Endothelial cell of umbilical vein (primary cell): ENCODE results near the gene SRSF2. TPM values are rescaled to one million over a fixed set of nuclear protein-coding genes. Genes with fewer than 3 reads are reported as not detected.

ENCODE experiments used
- BruUV-seq: library from RNA; stranded (reverse); fragments of 400-500 nt; replicated peaks from 2 replicates; lab custom pipeline; 2021; lab: Mats Ljungman, UMichigan
- CTCF ChIA-PET: fragments of 300-600, 350-600 bp; sonication (Branson Sonifier 250); formaldehyde crosslinking; loops from one replicate; lab custom pipeline; 2021; ENCODE audit warnings: antibody characterized with exemption, inconsistent platforms; lab: Charles Lee
- POLR2A ChIA-PET: fragments of 300-600, 350-600 bp; sonication (Branson Sonifier 250); formaldehyde crosslinking; loops from one replicate; lab custom pipeline; 2021; ENCODE audit warnings: antibody characterized with exemption, inconsistent platforms; lab: Charles Lee
- DNase-seq: peaks from one replicate; pipeline ENCODE4 v3.0.0-alpha.2; 2011; ENCODE audit warnings: low read depth, low spot score
- FAIRE-seq: peaks from 2 replicates; lab custom pipeline; 2011; peaks lifted over from hg19 to GRCh38; lab: Jason Lieb, UNC
- H2AFZ ChIP-seq: 2 replicates; pipeline ENCODE4 v1.6.0; 2012; ENCODE audit warnings: low read depth, low read length, control low read depth, inconsistent platforms
- H3K27ac ChIP-seq: 2 replicates; pipeline ENCODE4 v1.5.1; 2011; ENCODE audit warnings: low read depth, mild to moderate bottlenecking, control low read depth, low read length, moderate library complexity; ENCODE audit not compliant: insufficient read depth
- H3K27me3 ChIP-seq, 2 experiments: 2 replicates each; pipeline versions ENCODE4 v1.6.0 to v1.6.1; 2011; ENCODE audit warnings: low read length in 2 of 2, mixed read lengths in 1 of 2; ENCODE audit not compliant: control insufficient read depth in 2 of 2, insufficient read depth in 2 of 2
- H3K36me3 ChIP-seq, 2 experiments: 2 replicates in 1 of 2; 3 replicates in 1 of 2; pipeline ENCODE4 v1.5.1; 2011; ENCODE audit warnings: low read length in 2 of 2, mild to moderate bottlenecking in 1 of 2, moderate library complexity in 1 of 2; ENCODE audit not compliant: control insufficient read depth in 2 of 2, insufficient read depth in 2 of 2; ENCODE audit errors: extremely low read depth in 1 of 2
- H3K4me1 ChIP-seq: 3 replicates; pipeline ENCODE4 v1.5.1; 2011; ENCODE audit warnings: mild to moderate bottlenecking, low read length; ENCODE audit not compliant: control insufficient read depth, insufficient read depth; ENCODE audit errors: extremely low read depth
- H3K4me2 ChIP-seq: 2 replicates; pipeline ENCODE4 v1.6.1; 2011; ENCODE audit warnings: low read length, control low read depth, mixed read lengths; ENCODE audit not compliant: insufficient read depth
- H3K4me3 ChIP-seq, 3 experiments: fragments of 200-600 bp in 1 of 3; sonication (generic), shearing (Covaris generic) in 1 of 3; replicated peaks in 1 of 3; 2 replicates each; pipeline ENCODE4 v1.5.1; 2011 to 2016; ENCODE audit warnings: control low read depth in 3 of 3, low read length in 3 of 3, mild to moderate bottlenecking in 2 of 3, inconsistent platforms in 1 of 3, low read depth in 1 of 3, moderate library complexity in 1 of 3; ENCODE audit not compliant: insufficient read depth in 1 of 3
- H3K79me2 ChIP-seq: 2 replicates; pipeline ENCODE4 v1.6.0; 2012; ENCODE audit warnings: low read length, inconsistent platforms; ENCODE audit not compliant: control insufficient read depth, insufficient read depth
- H3K9ac ChIP-seq: replicated peaks from 2 replicates; pipeline ENCODE3; 2011; ENCODE audit warnings: low read length, control low read depth; ENCODE audit not compliant: insufficient read depth; ENCODE audit errors: extremely low read depth
- H3K9me1 ChIP-seq: replicated peaks from 3 replicates; pipeline ENCODE4 v1.6.0; 2011; ENCODE audit warnings: mild to moderate bottlenecking, low read length; ENCODE audit not compliant: control insufficient read depth, insufficient read depth; ENCODE audit errors: extremely low read depth
- H3K9me3 ChIP-seq: replicated peaks from 2 replicates; pipeline ENCODE4 v1.5.1; 2012; ENCODE audit warnings: low read length, inconsistent platforms; ENCODE audit not compliant: control insufficient read depth, insufficient read depth
- H4K20me1 ChIP-seq: replicated peaks from 2 replicates; pipeline ENCODE3; 2011; ENCODE audit warnings: mild to moderate bottlenecking, low read length; ENCODE audit not compliant: control insufficient read depth, insufficient read depth; ENCODE audit errors: extremely low read depth
- EZH2 ChIP-seq: IDR thresholded peaks from 2 replicates; pipeline ENCODE4 v1.6.1; 2012; ENCODE audit warnings: borderline replicate concordance, low read depth, mild to moderate bottlenecking, moderate library complexity, low read length, inconsistent platforms; ENCODE audit not compliant: severe bottlenecking
- FOS ChIP-seq: IDR thresholded peaks from 2 replicates; pipeline ENCODE4 v1.6.1; 2011; ENCODE audit warnings: mild to moderate bottlenecking, low read length, moderate library complexity, borderline replicate concordance; ENCODE audit not compliant: insufficient read depth
- GATA2 ChIP-seq: IDR thresholded peaks from 2 replicates; pipeline ENCODE4 v1.7.0; 2011; ENCODE audit warnings: low read depth, mild to moderate bottlenecking, moderate library complexity, mixed read lengths, low read length; ENCODE audit not compliant: insufficient read length, insufficient read depth
- JUN ChIP-seq: IDR thresholded peaks from 2 replicates; pipeline ENCODE4 v1.6.1; 2011; ENCODE audit warnings: borderline replicate concordance, low read depth; ENCODE audit not compliant: insufficient read length, insufficient read depth
- MYC ChIP-seq: IDR thresholded peaks from one replicate; pipeline ENCODE4 v1.6.1; 2011; ENCODE audit warnings: mild to moderate bottlenecking, low read depth, low read length
- POLR2A ChIP-seq: IDR thresholded peaks from 2 replicates; pipeline ENCODE4 v1.6.1; 2012; ENCODE audit warnings: low read depth, mild to moderate bottlenecking, control low read depth, low read length
- POLR2AphosphoS5 ChIP-seq: IDR thresholded peaks from 2 replicates; pipeline ENCODE4 v1.6.1; 2012; ENCODE audit warnings: low read depth, mild to moderate bottlenecking, control low read depth, low read length, moderate library complexity; ENCODE audit not compliant: insufficient read depth
- dilution Hi-C: fragments of 300-500 bp; cut with MboI; formaldehyde crosslinking; loops from one replicate; pipeline ENCODE4 v1.15.0; 2019; ENCODE audit warnings: low sequenced_read_pairs; ENCODE audit not compliant: extremely low pct_ligation_motif_present
- intact Hi-C: fragments of 100-400 bp; cut with micrococcal nuclease; formaldehyde crosslinking; loops from one replicate; pipeline ENCODE4 v1.10.0; 2022
- polyA plus RNA-seq, 4 experiments: library from polyadenylated mRNA; depleted of rRNA in 3 of 4; stranded (reverse) in 3 of 4; unstranded in 1 of 4; fragments of >200 nt; gene quantifications; 2 replicates each; pipeline versions ENCODE4 v1.2.1 to v1.2.3, GENCODE V29; 2011 to 2012; ENCODE audit warnings: missing spikeins in 1 of 4
- total RNA-seq: library from RNA; stranded (reverse); gene quantifications from 2 replicates; pipeline ENCODE4 v1.2.3, GENCODE V29; 2021
- TF ChIP-seq, protein P1 (sequence below), 2 donors: IDR thresholded peaks; 1 replicate in 1 of 2; 2 replicates in 1 of 2; pipeline ENCODE4 v1.5.1; 2011; ENCODE audit warnings: low read length in 2 of 2, mild to moderate bottlenecking in 2 of 2, moderate library complexity in 2 of 2, control low read depth in 1 of 2, inconsistent platforms in 1 of 2, low read depth in 1 of 2; ENCODE audit not compliant: insufficient read depth in 1 of 2; ENCODE audit errors: extremely low read depth in 1 of 2
- TF ChIP-seq, protein P2 (sequence below): IDR thresholded peaks from 2 replicates; pipeline ENCODE4 v1.6.1; 2011; ENCODE audit not compliant: insufficient read depth, insufficient read length

Gene SRSF2
- total and polyA plus RNA-seq, 2 donors (not counting 3 experiments of a cell fraction or from before 2014, with no cell fraction given), result 283 to 307 TPM

DNA sequence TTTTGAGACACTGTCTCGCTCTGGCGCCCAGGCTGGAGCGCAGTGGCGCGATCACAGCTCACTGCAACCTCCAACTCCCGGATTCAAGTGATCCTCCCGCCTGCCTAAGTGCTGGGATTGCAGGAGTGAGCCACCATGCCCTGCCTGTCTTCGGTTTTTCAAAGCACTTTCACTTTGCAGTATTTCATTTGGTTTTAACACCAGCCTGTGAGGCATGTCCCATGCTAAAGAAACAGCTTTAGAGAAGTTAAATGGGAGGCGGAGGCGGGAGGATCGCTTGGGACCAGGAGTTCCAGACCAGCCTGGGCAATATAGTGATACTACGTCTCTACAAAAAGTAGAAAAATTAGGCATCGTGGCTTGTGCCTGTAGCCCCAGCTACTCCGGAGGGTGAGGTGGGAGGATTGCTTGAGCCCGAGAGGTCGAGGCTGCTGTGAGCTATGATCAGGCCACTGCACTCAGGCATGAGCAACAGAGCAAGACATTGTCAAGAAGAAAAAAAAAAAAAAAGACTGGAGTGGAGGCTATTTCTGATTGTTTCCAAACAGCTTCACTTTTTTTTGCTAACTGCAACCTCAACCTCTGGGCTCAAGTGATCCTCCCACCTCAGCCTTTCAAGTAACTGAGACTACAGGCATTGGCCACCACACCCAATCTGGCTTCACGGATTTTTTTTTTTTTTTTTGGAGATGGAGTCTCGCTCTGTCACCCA is 9.2 kb downstream of the SRSF2 start:
- dilution Hi-C loops, result no loop called here
- Histone ChIP-seq H4K20me1 (no peaks in the 10 kb centered on the region), H3K27me3 (no peaks in the 10 kb centered on the region), H3K4me1 (peaks cover 20% of the 10 kb centered on the region), H3K36me3 (peaks cover 7 to 8% of the 10 kb centered on the region in 2 experiments), H3K79me2 (peaks cover 56% of the 10 kb centered on the region), H3K4me3 (peak overlapping the region in 2 of 3 experiments; percentile 72 to 99), H3K9me3 (no peaks in the 10 kb centered on the region), H3K4me2 (peak overlapping the region; percentile 71), H3K9me1 (no peaks in the 10 kb centered on the region), H3K9ac (no peak overlapping the region), H3K27ac (peak overlapping the region; percentile 85), H2AFZ (no peak overlapping the region)
- POLR2A ChIA-PET, result interaction anchor here (0.6 to 2.2 kb wide), 2 partner anchors 7 to 9 kb away, joined by 3 to 21 read pairs; partner anchors contain the start of genes MFSD11 and SRSF2
- no TSS peak for BruUV-seq
- FAIRE-seq (no peak), DNase-seq (peak; percentile 25)
- CTCF ChIA-PET, result interaction anchor here (0.6 to 3.2 kb wide), 9 partner anchors 9 to 673 kb away, joined by 3 to 22 read pairs (median 5); partner anchors contain the start of genes MFSD11 and SRSF2
- no peak for TF ChIP-seq JUN
- TF ChIP-seq EZH2, result no peak
- no peak for TF ChIP-seq POLR2A
- TF ChIP-seq GATA2, result no peak
- TF ChIP-seq POLR2AphosphoS5, result no peak
- TF ChIP-seq, protein P1, sequence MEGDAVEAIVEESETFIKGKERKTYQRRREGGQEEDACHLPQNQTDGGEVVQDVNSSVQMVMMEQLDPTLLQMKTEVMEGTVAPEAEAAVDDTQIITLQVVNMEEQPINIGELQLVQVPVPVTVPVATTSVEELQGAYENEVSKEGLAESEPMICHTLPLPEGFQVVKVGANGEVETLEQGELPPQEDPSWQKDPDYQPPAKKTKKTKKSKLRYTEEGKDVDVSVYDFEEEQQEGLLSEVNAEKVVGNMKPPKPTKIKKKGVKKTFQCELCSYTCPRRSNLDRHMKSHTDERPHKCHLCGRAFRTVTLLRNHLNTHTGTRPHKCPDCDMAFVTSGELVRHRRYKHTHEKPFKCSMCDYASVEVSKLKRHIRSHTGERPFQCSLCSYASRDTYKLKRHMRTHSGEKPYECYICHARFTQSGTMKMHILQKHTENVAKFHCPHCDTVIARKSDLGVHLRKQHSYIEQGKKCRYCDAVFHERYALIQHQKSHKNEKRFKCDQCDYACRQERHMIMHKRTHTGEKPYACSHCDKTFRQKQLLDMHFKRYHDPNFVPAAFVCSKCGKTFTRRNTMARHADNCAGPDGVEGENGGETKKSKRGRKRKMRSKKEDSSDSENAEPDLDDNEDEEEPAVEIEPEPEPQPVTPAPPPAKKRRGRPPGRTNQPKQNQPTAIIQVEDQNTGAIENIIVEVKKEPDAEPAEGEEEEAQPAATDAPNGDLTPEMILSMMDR (IDR thresholded peaks at IDR 0.05; ENCODE audit: extremely low read depth in 1 of 2, insufficient read depth in 1 of 2, low read depth in 1 of 2, low read length in 2 of 2), result no peak
- no peak for TF ChIP-seq MYC
- TF ChIP-seq, protein P2, sequence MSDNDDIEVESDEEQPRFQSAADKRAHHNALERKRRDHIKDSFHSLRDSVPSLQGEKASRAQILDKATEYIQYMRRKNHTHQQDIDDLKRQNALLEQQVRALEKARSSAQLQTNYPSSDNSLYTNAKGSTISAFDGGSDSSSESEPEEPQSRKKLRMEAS, result no peak
- TF ChIP-seq FOS, result no peak
- intact Hi-C loops, result no loop called here
